Neutrophil (primary cell): ENCODE measurements around the gene CDH1.

ENCODE experiments used
- H3K27ac ChIP-seq: fragments of 200-600 bp; sonication (generic); 2 replicates; pipeline ENCODE4 v1.5.1; 2016; ENCODE audit warnings: mild to moderate bottlenecking, moderate library complexity
- H3K27me3 ChIP-seq: fragments of 200-600 bp; sonication (generic); 2 replicates; pipeline ENCODE4 v1.6.0; 2016; ENCODE audit warnings: mild to moderate bottlenecking
- H3K36me3 ChIP-seq: fragments of 200-600 bp; sonication (generic); 2 replicates; pipeline ENCODE4 v1.5.1; 2017
- H3K4me1 ChIP-seq, 2 experiments: fragments of 200-600 bp in 1 of 2; sonication (generic) in 1 of 2; 1 replicate in 1 of 2; 2 replicates in 1 of 2; pipeline versions ENCODE4 v1.5.1 to v1.6.1; 2013 to 2016; ENCODE audit warnings: low read depth in 1 of 2, low read length in 1 of 2, mild to moderate bottlenecking in 1 of 2, moderate library complexity in 1 of 2; ENCODE audit not compliant: control insufficient read depth in 1 of 2, insufficient read depth in 1 of 2
- H3K4me3 ChIP-seq, 2 experiments: fragments of 200-600 bp in 1 of 2; sonication (generic) in 1 of 2; 1 replicate in 1 of 2; 2 replicates in 1 of 2; pipeline ENCODE4 v1.5.1; 2013 to 2016; ENCODE audit warnings: low read depth in 1 of 2, low read length in 1 of 2, mild to moderate bottlenecking in 1 of 2, moderate library complexity in 1 of 2
- H3K9me3 ChIP-seq: fragments of 200-600 bp; sonication (generic); 2 replicates; pipeline ENCODE4 v1.5.1; 2016
- CTCF ChIP-seq: fragments of 200-600 bp; sonication (generic); IDR thresholded peaks from 2 replicates; pipeline ENCODE4 v1.5.1; 2016; ENCODE audit warnings: antibody characterized with exemption

CDH1 gene

GRCh38 chr16:68873635-68874471, 136.8 kb downstream of the CDH1 start:
- Histone ChIP-seq H3K27me3 (no peaks in the 10 kb centered on the region), H3K4me3 (no peak overlapping the region), H3K9me3 (no peaks in the 10 kb centered on the region), H3K4me1 (no peaks in the 10 kb centered on the region), H3K27ac (no peak overlapping the region), H3K36me3 (peaks cover 51% of the 10 kb centered on the region)
- TF ChIP-seq CTCF, result no peak

GRCh38 chr16:68875871-68876270, 138.8 kb downstream of the CDH1 start:
- no peaks in the 10 kb centered on the region for H3K27me3 ChIP-seq
- H3K4me3 ChIP-seq, result no peak overlapping the region
- no peaks in the 10 kb centered on the region for H3K4me1 ChIP-seq
- no peak for TF ChIP-seq CTCF
- H3K9me3 ChIP-seq, result no peaks in the 10 kb centered on the region
- H3K36me3 ChIP-seq, result peaks cover 57% of the 10 kb centered on the region
- no peak overlapping the region for H3K27ac ChIP-seq

GRCh38 chr16:68883685-68884084, 146.6 kb downstream of the CDH1 start:
- H3K36me3 ChIP-seq, result peaks cover 35% of the 10 kb centered on the region
- no peaks in the 10 kb centered on the region for H3K9me3 ChIP-seq
- H3K27ac ChIP-seq, result no peak overlapping the region
- H3K4me1 ChIP-seq, result no peaks in the 10 kb centered on the region
- no peak for TF ChIP-seq CTCF
- H3K4me3 ChIP-seq, result no peak overlapping the region
- H3K27me3 ChIP-seq, result no peaks in the 10 kb centered on the region

GRCh38 chr16:68884401-68884800, 147.3 kb downstream of the CDH1 start:
- Histone ChIP-seq H3K4me3 (no peak overlapping the region), H3K36me3 (peaks cover 33% of the 10 kb centered on the region), H3K4me1 (peaks cover 1 to 3% of the 10 kb centered on the region in 2 experiments), H3K27me3 (no peaks in the 10 kb centered on the region), H3K27ac (no peak overlapping the region), H3K9me3 (no peaks in the 10 kb centered on the region)
- TF ChIP-seq CTCF, result no peak
